Measurements from ENCODE around the gene PRKG1.

DNA sequence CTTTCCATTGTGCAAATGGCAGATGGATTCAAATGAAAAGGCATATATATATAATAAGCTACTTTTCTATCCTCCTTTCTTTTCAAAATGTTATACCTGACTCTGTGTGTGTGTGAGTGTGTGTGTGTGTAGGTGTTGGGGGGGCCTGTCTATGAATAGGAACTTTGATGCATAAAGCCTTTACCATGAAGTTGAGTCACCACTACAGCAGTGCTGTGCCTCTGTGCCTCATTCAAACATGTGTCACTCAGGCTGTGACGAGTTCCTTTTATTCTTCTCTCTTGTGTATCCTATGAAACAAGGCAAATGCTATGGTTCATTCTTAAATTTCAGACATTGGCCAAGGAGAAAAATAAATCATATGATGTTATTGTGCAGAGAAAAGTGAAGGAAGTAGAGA is 1187.1 kb downstream of the PRKG1 start:
- TF ChIP-seq, protein P1, sequence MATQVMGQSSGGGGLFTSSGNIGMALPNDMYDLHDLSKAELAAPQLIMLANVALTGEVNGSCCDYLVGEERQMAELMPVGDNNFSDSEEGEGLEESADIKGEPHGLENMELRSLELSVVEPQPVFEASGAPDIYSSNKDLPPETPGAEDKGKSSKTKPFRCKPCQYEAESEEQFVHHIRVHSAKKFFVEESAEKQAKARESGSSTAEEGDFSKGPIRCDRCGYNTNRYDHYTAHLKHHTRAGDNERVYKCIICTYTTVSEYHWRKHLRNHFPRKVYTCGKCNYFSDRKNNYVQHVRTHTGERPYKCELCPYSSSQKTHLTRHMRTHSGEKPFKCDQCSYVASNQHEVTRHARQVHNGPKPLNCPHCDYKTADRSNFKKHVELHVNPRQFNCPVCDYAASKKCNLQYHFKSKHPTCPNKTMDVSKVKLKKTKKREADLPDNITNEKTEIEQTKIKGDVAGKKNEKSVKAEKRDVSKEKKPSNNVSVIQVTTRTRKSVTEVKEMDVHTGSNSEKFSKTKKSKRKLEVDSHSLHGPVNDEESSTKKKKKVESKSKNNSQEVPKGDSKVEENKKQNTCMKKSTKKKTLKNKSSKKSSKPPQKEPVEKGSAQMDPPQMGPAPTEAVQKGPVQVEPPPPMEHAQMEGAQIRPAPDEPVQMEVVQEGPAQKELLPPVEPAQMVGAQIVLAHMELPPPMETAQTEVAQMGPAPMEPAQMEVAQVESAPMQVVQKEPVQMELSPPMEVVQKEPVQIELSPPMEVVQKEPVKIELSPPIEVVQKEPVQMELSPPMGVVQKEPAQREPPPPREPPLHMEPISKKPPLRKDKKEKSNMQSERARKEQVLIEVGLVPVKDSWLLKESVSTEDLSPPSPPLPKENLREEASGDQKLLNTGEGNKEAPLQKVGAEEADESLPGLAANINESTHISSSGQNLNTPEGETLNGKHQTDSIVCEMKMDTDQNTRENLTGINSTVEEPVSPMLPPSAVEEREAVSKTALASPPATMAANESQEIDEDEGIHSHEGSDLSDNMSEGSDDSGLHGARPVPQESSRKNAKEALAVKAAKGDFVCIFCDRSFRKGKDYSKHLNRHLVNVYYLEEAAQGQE (IDR thresholded peaks at IDR 0.05; ENCODE audit: insufficient read depth in 1 of 2, low read depth in 2 of 2, low read length in 2 of 2): no peak
- no peak for TF ChIP-seq POLR2AphosphoS5 (IDR thresholded peaks at IDR 0.05; ENCODE audit: low read depth, low read length)
- no peak for TF ChIP-seq SIN3A (IDR thresholded peaks at IDR 0.05; ENCODE audit: borderline replicate concordance, insufficient read depth, low read length)
